Stimulated activated effector memory CD8-positive, alpha-beta T cell treated with anti-CD3 and anti-CD28 coated beads, Interleukin-12 subunit alpha, Interleukin-12 subunit beta, amount 100 ng/mL, for 72 hours (primary cell): ENCODE results near the gene TNIP1.

Experiments used
- ATAC-seq: fragments of 150-1000 bp; cut with Tn5 transposase; 2 replicates; pipeline ENCODE4 v1.10.0; 2021
- DNase-seq, 2 donors: peaks; one replicate each; pipeline ENCODE4 v3.0.0; 2021 to 2022; ENCODE audit warnings: low spot score in 2 of 2
- H3K27ac Mint-ChIP-seq: one replicate; pipeline ENCODE4 v1.8.0; 2022; ENCODE audit warnings: mild to moderate bottlenecking, mixed read lengths
- H3K36me3 Mint-ChIP-seq: one replicate; pipeline ENCODE4 v1.8.0; 2022; ENCODE audit warnings: mild to moderate bottlenecking, mixed read lengths
- H3K4me1 Mint-ChIP-seq: one replicate; pipeline ENCODE4 v1.8.0; 2022; ENCODE audit warnings: mixed read lengths
- H3K4me3 Mint-ChIP-seq: one replicate; pipeline ENCODE4 v1.8.0; 2022; ENCODE audit warnings: mild to moderate bottlenecking, mixed read lengths
- H3K9me3 Mint-ChIP-seq: one replicate; pipeline ENCODE4 v1.8.0; 2022; ENCODE audit warnings: mixed read lengths

The TNIP1 gene

GRCh38 chr5:151053796-151054462 is 26.9 kb downstream of the TNIP1 start:
- ATAC-seq = no peak
- Mint-ChIP-seq H3K27ac (peak overlapping the region; percentile 75), H3K36me3 (peaks cover 100% of the 10 kb centered on the region)

DNA sequence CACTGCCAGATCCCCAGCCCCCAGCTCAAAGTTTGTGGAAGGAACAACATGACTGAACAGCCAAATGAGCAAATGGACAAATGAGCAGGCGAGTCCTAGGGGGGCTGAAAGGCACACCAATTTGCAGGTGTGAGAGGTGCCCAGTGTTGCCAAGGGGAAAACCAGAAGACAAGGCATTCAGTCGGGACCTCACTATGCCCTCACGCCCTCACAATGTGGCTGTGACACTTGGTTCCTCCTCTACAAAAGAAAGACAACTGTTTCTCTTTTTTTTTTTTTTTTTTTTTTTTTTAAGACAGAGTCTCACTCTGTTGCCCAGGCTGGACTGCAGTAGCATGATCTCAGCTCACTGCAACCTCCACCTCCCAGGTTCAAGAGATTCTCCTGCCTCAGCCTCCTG is 28.0 kb downstream of the TNIP1 start:
- DNase-seq (no peak), ATAC-seq (no peak)
- H3K9me3 Mint-ChIP-seq = no peaks in the 10 kb centered on the region
- H3K36me3 Mint-ChIP-seq = peaks cover 100% of the 10 kb centered on the region
- no peak overlapping the region for H3K4me3 Mint-ChIP-seq
- H3K4me1 Mint-ChIP-seq = peaks cover 43% of the 10 kb centered on the region
- peak overlapping the region; percentile 75 for H3K27ac Mint-ChIP-seq

More at GRCh38 chr5:151053796-151054462, 26.9 kb downstream of the TNIP1 start:
- no peak overlapping the region for H3K4me3 Mint-ChIP-seq
- H3K9me3 Mint-ChIP-seq = no peaks in the 10 kb centered on the region
- H3K4me1 Mint-ChIP-seq = peaks cover 43% of the 10 kb centered on the region
- DNase-seq = no peak

- Mint-ChIP-seq H3K4me1 (peaks cover 42% of the 10 kb centered on the region), H3K4me3 (no peak overlapping the region), H3K36me3 (peaks cover 100% of the 10 kb centered on the region), H3K9me3 (no peaks in the 10 kb centered on the region), H3K27ac (peak overlapping the region; percentile 34)
- no peak for DNase-seq
- ATAC-seq = no peak
Observed at GRCh38 chr5:151051931-151052608, 28.8 kb downstream of the TNIP1 start.

- DNase-seq (peak; percentile 33 to 82), ATAC-seq (peak; percentile 82)
- Mint-ChIP-seq H3K27ac (peak overlapping the region; percentile 34), H3K36me3 (peaks cover 100% of the 10 kb centered on the region), H3K4me1 (peaks cover 37% of the 10 kb centered on the region), H3K9me3 (no peaks in the 10 kb centered on the region), H3K4me3 (no peak overlapping the region)
Observed at GRCh38 chr5:151051066-151051930, 29.5 kb downstream of the TNIP1 start.

GRCh38 chr5:151048526-151048925 is 32.3 kb downstream of the TNIP1 start:
- Mint-ChIP-seq H3K4me1 (peaks cover 24% of the 10 kb centered on the region), H3K36me3 (peaks cover 100% of the 10 kb centered on the region), H3K4me3 (no peak overlapping the region), H3K9me3 (no peaks in the 10 kb centered on the region), H3K27ac (no peak overlapping the region)
- no peak for ATAC-seq
- no peak for DNase-seq

DNA sequence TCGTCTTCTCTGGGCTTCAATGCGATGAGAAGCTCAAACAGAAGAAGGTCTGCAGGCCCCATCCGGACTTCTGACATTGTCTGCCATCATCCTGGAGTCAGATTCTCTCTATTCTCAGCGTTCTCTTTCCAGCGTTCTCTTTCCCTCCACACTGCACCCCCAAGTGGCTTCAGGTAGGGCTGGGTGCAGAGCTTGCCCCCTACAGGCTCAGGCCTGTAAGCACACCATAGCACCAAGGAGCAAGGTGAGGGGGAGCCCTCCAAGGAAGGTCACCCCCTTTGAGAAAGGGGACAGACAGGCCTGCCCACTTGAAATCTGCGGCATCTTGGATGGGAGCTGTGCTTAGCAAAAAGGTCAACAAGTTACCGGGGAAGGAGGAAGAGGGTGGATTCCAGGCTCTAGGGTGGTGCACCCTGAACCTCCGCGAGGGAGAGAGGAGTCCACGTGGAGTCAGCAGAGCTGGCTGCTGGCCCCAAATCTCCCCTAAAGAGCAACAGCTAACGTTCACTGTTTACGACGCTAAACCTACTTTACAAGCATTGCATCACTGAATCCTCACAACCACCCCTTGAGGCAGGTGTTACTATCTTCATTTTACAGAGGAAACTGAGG is 32.9 kb downstream of the TNIP1 start:
- peaks cover 24% of the 10 kb centered on the region for H3K4me1 Mint-ChIP-seq
- ATAC-seq (peak; percentile 72), DNase-seq (no peak)
- H3K27ac Mint-ChIP-seq = peak overlapping the region; percentile 45
- peaks cover 100% of the 10 kb centered on the region for H3K36me3 Mint-ChIP-seq
- H3K4me3 Mint-ChIP-seq = no peak overlapping the region
- no peaks in the 10 kb centered on the region for H3K9me3 Mint-ChIP-seq

DNA sequence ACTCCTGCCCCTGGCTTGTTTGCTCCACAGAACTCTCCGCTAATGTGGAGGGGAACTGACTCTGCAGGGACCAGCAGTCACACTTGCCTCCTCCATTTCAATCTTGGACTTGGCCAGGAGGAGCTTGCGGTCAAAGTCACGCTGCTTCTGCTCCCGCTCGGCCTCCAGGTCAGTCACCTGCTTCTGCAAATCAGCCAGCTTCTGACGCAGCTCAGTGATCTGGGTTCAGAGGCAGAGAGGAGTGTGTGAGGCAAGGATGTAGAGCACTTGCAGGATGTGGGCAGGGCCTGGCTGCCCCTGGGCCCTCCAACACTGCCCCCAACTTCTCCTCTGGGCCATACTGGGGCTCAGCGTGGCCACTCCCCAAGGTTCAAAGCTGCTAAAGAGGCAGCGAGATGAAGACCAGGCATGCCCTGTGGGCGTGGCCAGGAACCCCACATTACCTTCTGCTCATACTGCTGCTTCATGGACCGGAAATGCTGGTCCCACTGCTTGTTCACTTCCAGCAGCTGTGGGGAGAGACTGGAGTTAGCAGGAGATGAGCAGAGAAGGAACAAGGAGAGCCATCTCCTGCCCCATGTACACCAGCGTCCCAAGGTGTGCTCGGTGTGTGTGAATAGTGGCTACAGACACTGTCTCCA is 38.3 kb downstream of the TNIP1 start:
- Mint-ChIP-seq H3K36me3 (peaks cover 100% of the 10 kb centered on the region), H3K4me1 (peaks cover 12% of the 10 kb centered on the region), H3K9me3 (no peaks in the 10 kb centered on the region), H3K27ac (peak overlapping the region; percentile 79), H3K4me3 (no peak overlapping the region)
- no peak for ATAC-seq
- DNase-seq = no peak

- Mint-ChIP-seq H3K4me1 (peaks cover 12% of the 10 kb centered on the region), H3K9me3 (no peaks in the 10 kb centered on the region), H3K4me3 (no peak overlapping the region), H3K36me3 (peaks cover 100% of the 10 kb centered on the region), H3K27ac (no peak overlapping the region)
- no peak for ATAC-seq
- DNase-seq = no peak
Observed at GRCh38 chr5:151041577-151042268, 39.1 kb downstream of the TNIP1 start.

DNA sequence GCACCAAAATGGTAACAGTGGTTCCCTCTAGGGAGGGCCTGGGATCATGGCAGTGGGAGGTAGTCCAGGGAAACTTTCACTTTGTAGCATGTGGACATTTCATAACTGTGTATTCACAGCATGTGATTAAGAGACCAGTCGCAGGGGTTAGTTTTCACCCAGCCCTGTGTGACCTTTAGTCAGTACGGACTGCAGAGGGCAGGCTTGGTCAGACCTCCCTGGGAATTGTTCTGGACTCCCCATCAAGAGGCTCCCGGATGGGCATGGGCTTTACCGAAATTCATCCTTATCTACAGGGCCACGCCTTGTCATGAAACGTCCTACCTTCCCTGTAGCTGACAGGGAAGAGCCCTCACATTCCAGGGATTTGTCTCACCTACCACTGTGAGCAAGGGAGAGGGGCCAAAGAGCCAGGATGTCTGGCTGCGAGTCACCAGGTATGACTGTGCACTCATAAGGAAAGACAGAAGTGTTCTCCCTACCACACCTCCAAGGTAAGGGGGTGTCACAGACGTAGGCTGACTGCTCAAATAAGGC is 40.6 kb downstream of the TNIP1 start:
- Mint-ChIP-seq H3K4me1 (peaks cover 12% of the 10 kb centered on the region), H3K4me3 (no peak overlapping the region), H3K9me3 (no peaks in the 10 kb centered on the region), H3K27ac (peak overlapping the region; percentile 80), H3K36me3 (peaks cover 100% of the 10 kb centered on the region)
- ATAC-seq (peak; percentile 6), DNase-seq (no peak)

- H3K9me3 Mint-ChIP-seq = no peaks in the 10 kb centered on the region
- no peak for ATAC-seq
- H3K4me3 Mint-ChIP-seq = no peak overlapping the region
- peaks cover 100% of the 10 kb centered on the region for H3K36me3 Mint-ChIP-seq
- peaks cover 16% of the 10 kb centered on the region for H3K4me1 Mint-ChIP-seq
- DNase-seq = no peak
- peak overlapping the region; percentile 80 for H3K27ac Mint-ChIP-seq
Observed at GRCh38 chr5:151039665-151040064, 41.2 kb downstream of the TNIP1 start.

DNA sequence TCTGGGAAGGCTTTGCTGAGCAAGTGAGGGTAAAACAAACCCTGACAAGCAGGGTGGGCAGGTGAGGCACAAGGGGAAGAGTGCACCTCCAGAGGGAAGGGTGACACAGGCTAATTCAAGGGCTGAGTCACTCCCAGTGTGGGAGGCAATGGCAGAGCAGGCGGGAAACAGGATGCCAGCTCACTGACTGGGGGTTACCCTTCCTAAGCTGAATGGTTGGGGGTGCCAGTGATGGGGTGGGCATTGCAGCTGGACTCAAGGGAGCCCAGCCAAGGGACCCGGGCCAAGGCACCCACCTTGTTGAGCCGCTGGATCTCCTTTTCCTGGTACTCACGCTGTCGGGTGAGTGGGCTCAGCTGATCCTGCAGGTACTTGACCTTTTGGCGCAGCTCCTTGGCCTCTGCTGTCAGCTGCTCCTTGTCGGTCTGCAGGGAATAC is 42.0 kb downstream of the TNIP1 start:
- no peaks in the 10 kb centered on the region for H3K9me3 Mint-ChIP-seq
- no peak for DNase-seq
- peak; percentile 89 for ATAC-seq
- H3K4me3 Mint-ChIP-seq = no peak overlapping the region
- peak overlapping the region; percentile 80 for H3K27ac Mint-ChIP-seq
- H3K36me3 Mint-ChIP-seq = peaks cover 100% of the 10 kb centered on the region
- H3K4me1 Mint-ChIP-seq = peaks cover 22% of the 10 kb centered on the region

GRCh38 chr5:151038412-151038745 is 42.5 kb downstream of the TNIP1 start:
- H3K27ac Mint-ChIP-seq = peak overlapping the region; percentile 80
- no peak overlapping the region for H3K4me3 Mint-ChIP-seq
- no peaks in the 10 kb centered on the region for H3K9me3 Mint-ChIP-seq
- ATAC-seq (no peak), DNase-seq (no peak)
- H3K36me3 Mint-ChIP-seq = peaks cover 100% of the 10 kb centered on the region
- peaks cover 22% of the 10 kb centered on the region for H3K4me1 Mint-ChIP-seq

GRCh38 chr5:151037561-151038411 is 43.0 kb downstream of the TNIP1 start:
- H3K27ac Mint-ChIP-seq = peak overlapping the region; percentile 80
- H3K4me1 Mint-ChIP-seq = peaks cover 20% of the 10 kb centered on the region
- peaks cover 100% of the 10 kb centered on the region for H3K36me3 Mint-ChIP-seq
- no peak for DNase-seq
- no peak overlapping the region for H3K4me3 Mint-ChIP-seq
- ATAC-seq = no peak
- H3K9me3 Mint-ChIP-seq = no peaks in the 10 kb centered on the region
